ENCODE data around the gene FAM222A.

GRCh38 chr12:109687250-109687649 lies 26.4 kb upstream of the FAM222A start:
- TF ChIP-seq SMC3 (IDR thresholded peaks at IDR 0.05) (no peak), USF2 (IDR thresholded peaks at IDR 0.05) (no peak), CTCF (IDR thresholded peaks at IDR 0.05) (no peak), CBX2 (IDR thresholded peaks at IDR 0.05; ENCODE audit: borderline replicate concordance, low read depth) (no peak)

Measured in A549 (cell line).